ENCODE data around the gene PLSCR3. TPM values are rescaled to one million over a fixed set of nuclear protein-coding genes. Genes with fewer than 3 reads are reported as not detected.

Gene PLSCR3
- 10 to 100 TPM; 16.8 to 38.1 (median 17.7) TPM for total RNA-seq

DNA sequence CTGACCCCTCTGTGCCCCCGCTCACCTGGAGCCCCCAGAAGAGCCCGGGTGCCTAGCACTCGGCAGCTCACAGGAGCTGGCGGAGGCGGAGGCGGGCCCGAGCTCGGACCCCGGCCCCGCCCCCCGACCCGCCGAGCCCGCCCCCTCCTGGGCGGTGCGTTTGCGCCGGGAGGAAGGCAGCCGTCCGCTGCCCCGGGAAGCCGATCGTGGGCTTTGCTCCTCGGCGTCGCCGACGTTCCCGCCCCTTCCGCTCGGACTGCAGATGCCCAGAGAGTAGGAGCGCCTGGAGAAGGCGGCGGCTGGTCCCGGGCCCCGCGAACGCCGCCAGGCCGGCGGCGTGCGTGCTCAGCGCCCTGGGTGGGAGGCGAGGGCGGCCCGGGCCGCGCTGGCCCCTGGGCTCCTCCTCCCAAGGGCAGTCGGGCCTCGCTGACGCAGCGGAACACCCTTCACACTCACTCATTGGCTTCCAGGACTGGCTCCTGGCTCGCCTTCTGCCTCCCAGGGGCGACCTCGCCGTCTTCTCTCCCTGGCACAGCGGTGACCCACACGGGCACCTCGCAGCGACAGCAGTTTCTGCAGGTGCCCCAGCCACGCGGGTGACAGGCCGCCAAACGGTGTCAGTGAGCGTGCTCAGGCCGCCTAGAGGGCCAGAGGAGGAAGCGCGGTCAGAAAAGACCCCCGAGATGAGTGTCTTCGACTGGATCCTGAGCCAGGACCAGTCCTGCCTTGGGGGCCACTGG, at the start of gene PLSCR3:
TSS of gene PLSCR3 (minus strand) at position 74 of the 740 bp plus-strand sequence. CDS start 415 bp downstream, outside the sequence.
- Histone ChIP-seq H3K4me1 (peaks cover 2 to 35% (median 16%) of the 10 kb centered on the region in 3 donors), H3K36me3 (peaks cover 0 to 29% of the 10 kb centered on the region in 2 donors), H3K27me3 (no peaks in the 10 kb centered on the region), H3K27ac (peak within 1 kb of the TSS; percentile 81 to 96 (median 92)), H3K9me3 (no peaks in the 10 kb centered on the region), H3K4me3 (peak within 1 kb of the TSS; percentile 90)
- TF ChIP-seq POLR2A (IDR thresholded peaks at IDR 0.05) (peak; percentile 85 to 92), POLR2AphosphoS5 (IDR thresholded peaks at IDR 0.05) (peak; percentile 74), EP300 (IDR thresholded peaks at IDR 0.05) (no peak)
- TF ChIP-seq, protein P1, sequence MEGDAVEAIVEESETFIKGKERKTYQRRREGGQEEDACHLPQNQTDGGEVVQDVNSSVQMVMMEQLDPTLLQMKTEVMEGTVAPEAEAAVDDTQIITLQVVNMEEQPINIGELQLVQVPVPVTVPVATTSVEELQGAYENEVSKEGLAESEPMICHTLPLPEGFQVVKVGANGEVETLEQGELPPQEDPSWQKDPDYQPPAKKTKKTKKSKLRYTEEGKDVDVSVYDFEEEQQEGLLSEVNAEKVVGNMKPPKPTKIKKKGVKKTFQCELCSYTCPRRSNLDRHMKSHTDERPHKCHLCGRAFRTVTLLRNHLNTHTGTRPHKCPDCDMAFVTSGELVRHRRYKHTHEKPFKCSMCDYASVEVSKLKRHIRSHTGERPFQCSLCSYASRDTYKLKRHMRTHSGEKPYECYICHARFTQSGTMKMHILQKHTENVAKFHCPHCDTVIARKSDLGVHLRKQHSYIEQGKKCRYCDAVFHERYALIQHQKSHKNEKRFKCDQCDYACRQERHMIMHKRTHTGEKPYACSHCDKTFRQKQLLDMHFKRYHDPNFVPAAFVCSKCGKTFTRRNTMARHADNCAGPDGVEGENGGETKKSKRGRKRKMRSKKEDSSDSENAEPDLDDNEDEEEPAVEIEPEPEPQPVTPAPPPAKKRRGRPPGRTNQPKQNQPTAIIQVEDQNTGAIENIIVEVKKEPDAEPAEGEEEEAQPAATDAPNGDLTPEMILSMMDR (IDR thresholded peaks at IDR 0.05) = peak in 3 of 4 experiments; percentile 40 to 61 (median 52)
- ATAC-seq = peak; percentile 95
- WGBS, 2 donors (ENCODE audit: low coverage in 1 of 2) = no CpG with 5 or more reads among the region's 71 CpGs

DNA sequence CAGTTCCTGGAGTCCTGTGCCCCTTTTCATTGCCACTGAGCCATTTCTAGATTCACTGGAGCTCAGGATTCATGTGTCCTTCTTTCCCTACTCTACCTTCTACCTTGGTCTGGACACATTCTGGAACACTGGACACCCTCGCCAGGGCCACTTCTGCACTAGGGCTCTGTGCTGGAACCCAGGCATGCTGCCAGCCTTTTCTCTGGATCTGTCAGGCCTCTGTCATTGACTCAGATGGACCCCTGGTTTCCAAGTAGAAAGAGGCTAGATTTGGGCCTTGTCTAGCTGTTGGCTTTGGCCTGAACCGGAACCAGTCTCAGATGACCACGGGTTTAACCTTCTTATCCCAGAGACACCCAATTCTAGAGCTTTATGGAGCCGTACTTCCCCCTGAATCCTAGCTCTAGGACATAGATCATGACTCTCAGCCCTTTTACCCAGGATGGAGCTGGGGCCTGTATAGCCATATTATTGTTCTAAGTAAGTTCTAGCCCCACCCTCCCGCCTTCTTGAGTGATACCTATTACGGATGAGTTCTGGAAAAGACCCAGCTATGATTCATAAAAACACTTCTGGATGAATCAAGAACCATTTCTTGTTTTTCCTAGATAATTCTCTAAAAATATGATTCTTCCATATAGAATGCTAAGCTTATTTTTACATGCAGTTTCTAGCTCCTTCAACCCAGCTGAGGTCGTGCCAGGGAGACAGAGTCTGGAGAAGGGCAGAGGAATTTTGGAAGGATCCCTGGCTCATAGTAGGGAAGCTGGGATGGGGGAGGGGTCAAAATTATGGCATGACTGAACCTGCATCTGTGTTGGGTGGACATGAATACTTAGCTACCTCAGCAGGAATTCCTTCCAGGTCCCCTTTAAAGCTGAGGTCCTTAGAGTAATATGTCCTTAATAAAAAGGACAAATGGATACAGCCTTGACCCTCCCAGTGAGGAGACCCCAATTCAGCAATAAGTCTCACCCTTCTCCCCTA, 49.5 kb upstream of the PLSCR3 start:
- Histone ChIP-seq H3K36me3 (no peaks in the 10 kb centered on the region), H3K27ac (no peak overlapping the region), H3K4me1 (peaks cover 3 to 49% (median 22%) of the 10 kb centered on the region in 3 donors), H3K4me3 (no peak overlapping the region), H3K9me3 (no peaks in the 10 kb centered on the region), H3K27me3 (peaks cover 97% of the 10 kb centered on the region)
- ATAC-seq = no peak
- 71 to 90% methylated on average over 5 to 7 of the region's 7 CpGs for WGBS, 2 donors (ENCODE audit: low coverage in 1 of 2)
- no peak for TF ChIP-seq POLR2A (IDR thresholded peaks at IDR 0.05)
- no peak for TF ChIP-seq POLR2AphosphoS5 (IDR thresholded peaks at IDR 0.05)
- TF ChIP-seq, protein P1 (IDR thresholded peaks at IDR 0.05) = no peak
- TF ChIP-seq EP300 (IDR thresholded peaks at IDR 0.05) = no peak

DNA sequence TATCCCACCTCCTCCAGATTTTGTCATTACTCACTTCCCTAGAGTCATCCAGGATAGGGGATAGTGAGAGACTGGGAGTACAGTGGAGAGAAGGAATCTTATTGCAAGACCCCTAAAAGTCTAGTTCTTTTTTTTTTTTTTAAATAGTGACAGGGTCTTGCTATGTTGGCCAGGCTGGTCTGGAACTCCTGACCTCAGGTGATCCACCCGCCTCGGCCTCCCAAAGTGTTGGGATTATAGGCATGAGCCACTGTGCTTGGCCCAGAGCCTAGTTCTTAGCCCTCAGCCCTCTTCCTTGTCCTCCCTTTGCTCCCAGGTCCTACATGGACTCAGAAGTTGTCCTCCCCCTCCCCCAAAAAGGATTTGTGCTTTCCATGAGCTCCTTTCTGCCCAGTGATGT, 47.8 kb upstream of the PLSCR3 start:
- Histone ChIP-seq H3K4me1 (peaks cover 5 to 65% (median 26%) of the 10 kb centered on the region in 3 donors), H3K4me3 (no peak overlapping the region), H3K9me3 (no peaks in the 10 kb centered on the region), H3K36me3 (no peaks in the 10 kb centered on the region), H3K27ac (no peak overlapping the region), H3K27me3 (peaks cover 97% of the 10 kb centered on the region)
- WGBS, 2 donors (ENCODE audit: low coverage in 1 of 2) = 74% methylated on average over 2 of the region's 2 CpGs; no CpG with 5 or more reads in 1 of the 2 donors
- TF ChIP-seq EP300 (IDR thresholded peaks at IDR 0.05) (no peak), POLR2AphosphoS5 (IDR thresholded peaks at IDR 0.05) (no peak), POLR2A (IDR thresholded peaks at IDR 0.05) (no peak)
- TF ChIP-seq, protein P1 (IDR thresholded peaks at IDR 0.05) = no peak
- ATAC-seq = no peak

DNA sequence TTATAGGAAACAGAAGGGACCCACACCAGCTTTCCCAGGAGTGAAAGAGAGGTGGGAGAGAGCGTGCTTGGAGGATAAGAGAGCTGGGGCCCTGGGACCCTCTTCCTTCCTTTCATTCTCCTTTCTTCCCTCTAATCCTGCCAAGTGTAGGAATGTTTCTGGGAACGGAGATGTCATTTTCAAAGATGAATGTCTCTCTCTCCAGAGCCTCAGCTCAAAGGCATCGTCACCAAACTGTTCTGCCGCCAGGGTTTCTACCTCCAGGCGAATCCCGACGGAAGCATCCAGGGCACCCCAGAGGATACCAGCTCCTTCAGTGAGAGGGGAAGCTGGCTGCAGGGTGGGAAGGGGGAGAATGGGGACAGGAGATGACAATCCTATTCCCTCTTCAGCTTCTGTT, 46.9 kb upstream of the PLSCR3 start:
- 0 to 25% methylated on average over 1 of the region's 7 CpGs for WGBS, 2 donors (ENCODE audit: low coverage in 1 of 2)
- Histone ChIP-seq H3K9me3 (no peaks in the 10 kb centered on the region), H3K4me1 (peaks cover 5 to 66% (median 35%) of the 10 kb centered on the region in 3 donors), H3K27ac (no peak overlapping the region), H3K4me3 (no peak overlapping the region), H3K27me3 (peaks cover 95% of the 10 kb centered on the region), H3K36me3 (no peaks in the 10 kb centered on the region)
- TF ChIP-seq POLR2A (IDR thresholded peaks at IDR 0.05) (no peak), EP300 (IDR thresholded peaks at IDR 0.05) (no peak), POLR2AphosphoS5 (IDR thresholded peaks at IDR 0.05) (no peak)
- TF ChIP-seq, protein P1 (IDR thresholded peaks at IDR 0.05) = no peak
- no peak for ATAC-seq

All from gastroesophageal sphincter (tissue), 4 donors.